ENCODE data around the gene NAA20. TPM values are rescaled to one million over a fixed set of nuclear protein-coding genes. Genes with fewer than 3 reads are reported as not detected.

Gene NAA20
- total and polyA plus RNA-seq, 2 donors (not counting 1 experiment from before 2014, with no cell fraction given) = 42.4 to 82.6 TPM

- H3K4me1 ChIP-seq (ENCODE audit: control insufficient read depth, extremely low read depth, insufficient read depth, low read length) = peaks cover 47% of the 10 kb centered on the region
- DNase-seq (ENCODE audit: low read depth in 2 of 2) = peak in 1 of 2 donors; percentile 82
Observed at GRCh38 chr20:19990850-19991249, 26.3 kb upstream of the NAA20 start.

DNA sequence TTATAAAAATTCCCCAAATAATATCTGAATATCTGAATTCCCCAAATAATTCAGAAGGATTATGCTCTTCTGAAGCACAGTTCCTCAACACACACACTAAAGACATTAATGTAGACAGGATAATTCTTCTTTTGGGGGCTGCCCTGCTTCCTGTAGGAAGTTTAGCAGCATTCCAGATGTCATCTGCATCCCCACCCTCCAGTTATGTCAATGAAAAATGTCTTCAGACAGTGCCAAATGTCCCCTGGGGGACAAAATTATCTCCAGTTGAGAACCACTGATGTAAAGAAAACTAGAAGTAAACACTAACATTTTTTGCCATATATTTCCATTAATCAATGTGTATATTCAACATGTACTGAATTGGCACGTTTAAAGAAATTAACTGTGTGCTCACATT, 25.9 kb upstream of the NAA20 start:
- DNase-seq (ENCODE audit: low read depth in 2 of 2) = no peak
- Histone ChIP-seq H2AFZ (ENCODE audit: low read length) (no peak overlapping the region), H3K9me3 (ENCODE audit: control insufficient read depth, insufficient read depth, low read depth, low read length) (no peaks in the 10 kb centered on the region), H4K20me1 (ENCODE audit: control insufficient read depth, extremely low read depth, insufficient read depth, low read length) (no peaks in the 10 kb centered on the region), H3K4me3 (replicated peaks in 1 of 4; ENCODE audit: control extremely low read depth in 1 of 4, insufficient read depth in 1 of 4, low read depth in 3 of 4, low read length in 4 of 4) (no peak overlapping the region), H3K9ac (ENCODE audit: insufficient read depth, low read length) (no peak overlapping the region), H3K4me2 (ENCODE audit: extremely low read depth, insufficient read depth, low read length) (peak overlapping the region; percentile 60), H3K36me3 (ENCODE audit: control insufficient read depth, insufficient read depth, low read length) (no peaks in the 10 kb centered on the region), H3K79me2 (ENCODE audit: control insufficient read depth, insufficient read depth, low read length) (peaks cover 61% of the 10 kb centered on the region), H3K27me3 (ENCODE audit: control insufficient read depth, insufficient read depth, low read length) (no peaks in the 10 kb centered on the region), H3K4me1 (ENCODE audit: control insufficient read depth, extremely low read depth, insufficient read depth, low read length) (peaks cover 44% of the 10 kb centered on the region), H3K27ac (ENCODE audit: insufficient read depth, low read length) (peak overlapping the region; percentile 42)
- no peak for TF ChIP-seq EZH2 (IDR thresholded peaks at IDR 0.05; ENCODE audit: low read length, missing control alignments)
- TF ChIP-seq, protein P1, sequence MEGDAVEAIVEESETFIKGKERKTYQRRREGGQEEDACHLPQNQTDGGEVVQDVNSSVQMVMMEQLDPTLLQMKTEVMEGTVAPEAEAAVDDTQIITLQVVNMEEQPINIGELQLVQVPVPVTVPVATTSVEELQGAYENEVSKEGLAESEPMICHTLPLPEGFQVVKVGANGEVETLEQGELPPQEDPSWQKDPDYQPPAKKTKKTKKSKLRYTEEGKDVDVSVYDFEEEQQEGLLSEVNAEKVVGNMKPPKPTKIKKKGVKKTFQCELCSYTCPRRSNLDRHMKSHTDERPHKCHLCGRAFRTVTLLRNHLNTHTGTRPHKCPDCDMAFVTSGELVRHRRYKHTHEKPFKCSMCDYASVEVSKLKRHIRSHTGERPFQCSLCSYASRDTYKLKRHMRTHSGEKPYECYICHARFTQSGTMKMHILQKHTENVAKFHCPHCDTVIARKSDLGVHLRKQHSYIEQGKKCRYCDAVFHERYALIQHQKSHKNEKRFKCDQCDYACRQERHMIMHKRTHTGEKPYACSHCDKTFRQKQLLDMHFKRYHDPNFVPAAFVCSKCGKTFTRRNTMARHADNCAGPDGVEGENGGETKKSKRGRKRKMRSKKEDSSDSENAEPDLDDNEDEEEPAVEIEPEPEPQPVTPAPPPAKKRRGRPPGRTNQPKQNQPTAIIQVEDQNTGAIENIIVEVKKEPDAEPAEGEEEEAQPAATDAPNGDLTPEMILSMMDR (conservative IDR thresholded peaks at IDR 0.05 in 1 of 2, IDR thresholded peaks at IDR 0.05 in 1 of 2; ENCODE audit: low read depth in 1 of 2, low read length in 2 of 2) = no peak

More at GRCh38 chr20:19990850-19991249, 26.3 kb upstream of the NAA20 start:
- TF ChIP-seq, protein P1 (conservative IDR thresholded peaks at IDR 0.05 in 1 of 2, IDR thresholded peaks at IDR 0.05 in 1 of 2; ENCODE audit: low read depth in 1 of 2, low read length in 2 of 2) = no peak
- TF ChIP-seq EZH2 (IDR thresholded peaks at IDR 0.05; ENCODE audit: low read length, missing control alignments) = no peak
- H3K36me3 ChIP-seq (ENCODE audit: control insufficient read depth, insufficient read depth, low read length) = no peaks in the 10 kb centered on the region
- peak overlapping the region; percentile 60 for H3K4me2 ChIP-seq (ENCODE audit: extremely low read depth, insufficient read depth, low read length)
- no peak overlapping the region for H3K4me3 ChIP-seq (replicated peaks in 1 of 4; ENCODE audit: control extremely low read depth in 1 of 4, insufficient read depth in 1 of 4, low read depth in 3 of 4, low read length in 4 of 4)
- H2AFZ ChIP-seq (ENCODE audit: low read length) = no peak overlapping the region
- H3K27me3 ChIP-seq (ENCODE audit: control insufficient read depth, insufficient read depth, low read length) = no peaks in the 10 kb centered on the region
- no peak overlapping the region for H3K9ac ChIP-seq (ENCODE audit: insufficient read depth, low read length)
- peak overlapping the region; percentile 42 for H3K27ac ChIP-seq (ENCODE audit: insufficient read depth, low read length)
- H3K79me2 ChIP-seq (ENCODE audit: control insufficient read depth, insufficient read depth, low read length) = peaks cover 63% of the 10 kb centered on the region
- H3K9me3 ChIP-seq (ENCODE audit: control insufficient read depth, insufficient read depth, low read depth, low read length) = no peaks in the 10 kb centered on the region
- no peaks in the 10 kb centered on the region for H4K20me1 ChIP-seq (ENCODE audit: control insufficient read depth, extremely low read depth, insufficient read depth, low read length)

GRCh38 chr20:19991854-19992253, 25.3 kb upstream of the NAA20 start:
- H3K36me3 ChIP-seq (ENCODE audit: control insufficient read depth, insufficient read depth, low read length) = no peaks in the 10 kb centered on the region
- no peak overlapping the region for H3K4me3 ChIP-seq (replicated peaks in 1 of 4; ENCODE audit: control extremely low read depth in 1 of 4, insufficient read depth in 1 of 4, low read depth in 3 of 4, low read length in 4 of 4)
- H3K27me3 ChIP-seq (ENCODE audit: control insufficient read depth, insufficient read depth, low read length) = no peaks in the 10 kb centered on the region
- TF ChIP-seq, protein P1 (conservative IDR thresholded peaks at IDR 0.05 in 1 of 2, IDR thresholded peaks at IDR 0.05 in 1 of 2; ENCODE audit: low read depth in 1 of 2, low read length in 2 of 2) = no peak
- TF ChIP-seq EZH2 (IDR thresholded peaks at IDR 0.05; ENCODE audit: low read length, missing control alignments) = no peak
- H3K9ac ChIP-seq (ENCODE audit: insufficient read depth, low read length) = no peak overlapping the region
- peaks cover 59% of the 10 kb centered on the region for H3K79me2 ChIP-seq (ENCODE audit: control insufficient read depth, insufficient read depth, low read length)
- H4K20me1 ChIP-seq (ENCODE audit: control insufficient read depth, extremely low read depth, insufficient read depth, low read length) = no peaks in the 10 kb centered on the region
- peak overlapping the region; percentile 60 for H3K4me2 ChIP-seq (ENCODE audit: extremely low read depth, insufficient read depth, low read length)
- no peak overlapping the region for H2AFZ ChIP-seq (ENCODE audit: low read length)
- H3K4me1 ChIP-seq (ENCODE audit: control insufficient read depth, extremely low read depth, insufficient read depth, low read length) = peaks cover 39% of the 10 kb centered on the region
- DNase-seq (ENCODE audit: low read depth in 2 of 2) = peak in 1 of 2 donors; percentile 35
- H3K9me3 ChIP-seq (ENCODE audit: control insufficient read depth, insufficient read depth, low read depth, low read length) = no peaks in the 10 kb centered on the region
- H3K27ac ChIP-seq (ENCODE audit: insufficient read depth, low read length) = peak overlapping the region; percentile 93

All from fibroblast of lung (primary cell).